Stomach (tissue), 9 donors: ENCODE results near the gene TMEM132C. TPM values are rescaled to one million over a fixed set of nuclear protein-coding genes. Genes with fewer than 3 reads are reported as not detected.

Experiments used
- DNase-seq, 2 donors: peaks; one replicate each; pipeline versions ENCODE4 v3.0.0 to v3.0.0-alpha.2; 2013 to 2019
- H3K27ac ChIP-seq, 5 donors: fragments of 200-600 bp in 4 of 5; sonication (generic) in 4 of 5; one replicate each; pipeline ENCODE4 v1.5.1; 2013 to 2019; ENCODE audit warnings: mild to moderate bottlenecking in 1 of 5, moderate library complexity in 1 of 5
- H3K27me3 ChIP-seq, 3 donors: fragments of 200-600 bp; sonication (generic); one replicate each; pipeline ENCODE4 v1.5.1; 2017 to 2019; ENCODE audit warnings: mixed run types in 1 of 3
- H3K36me3 ChIP-seq, 4 donors: fragments of 200-600 bp; sonication (generic); 1 replicate in 3 of 4; 2 replicates in 1 of 4; pipeline ENCODE4 v1.5.1; 2016 to 2019
- H3K4me1 ChIP-seq, 4 donors: fragments of 200-600 bp; sonication (generic); one replicate each; pipeline ENCODE4 v1.5.1; 2016 to 2019
- H3K4me3 ChIP-seq, 4 donors: fragments of 200-600 bp; sonication (generic) in 3 of 4; one replicate each; pipeline ENCODE4 v1.5.1; 2016 to 2019; ENCODE audit warnings: mild to moderate bottlenecking in 1 of 4
- H3K9me3 ChIP-seq, 4 donors: fragments of 200-600 bp; sonication (generic); one replicate each; pipeline ENCODE4 v1.5.1; 2016 to 2019
- CTCF ChIP-seq, 7 experiments: fragments of 450-650 bp in 4 of 7; fragments of 200-600 bp in 3 of 7; sonication (generic) in 3 of 7; IDR thresholded peaks; one replicate each; pipeline ENCODE4 v1.5.1; 2016 to 2019; ENCODE audit warnings: antibody characterized with exemption in 7 of 7, control low read depth in 2 of 7, mild to moderate bottlenecking in 1 of 7
- EP300 ChIP-seq: sonication (generic); formaldehyde crosslinking; IDR thresholded peaks from one replicate; pipeline ENCODE4 v1.6.1; 2017; ENCODE audit warnings: antibody characterized with exemption
- POLR2A ChIP-seq, 4 donors: fragments of 450-650 bp; IDR thresholded peaks; one replicate each; pipeline ENCODE4 v1.6.1; 2016; ENCODE audit warnings: antibody characterized with exemption in 4 of 4, control low read depth in 2 of 4, mild to moderate bottlenecking in 1 of 4, moderate library complexity in 1 of 4
- POLR2AphosphoS5 ChIP-seq, 3 donors: sonication (generic); formaldehyde crosslinking; IDR thresholded peaks; one replicate each; pipeline ENCODE4 v1.6.1; 2016; ENCODE audit warnings: antibody characterized with exemption in 3 of 3
- WGBS, 5 donors: extraction: QIAGEN DNeasy Blood & Tissue Kit in 3 of 5; methylation state at CpG; one replicate each; pipeline versions ENCODE4 v1.1.5 to v1.1.7; 2013 to 2018; 5-methylcytosine and 5-hydroxymethylcytosine counted together
- intact Hi-C: fragments of 100-400 bp; cut with DNase I; formaldehyde crosslinking; loops from one replicate; pipeline ENCODE4 v1.15.1; 2023; ENCODE audit warnings: low total_unique reads
- polyA plus RNA-seq, 3 donors: library from polyadenylated mRNA; stranded (reverse); fragments of 200-250 nt; gene quantifications; one replicate each; pipeline ENCODE4 v1.2.3, GENCODE V29; 2013
- total RNA-seq, 5 donors: library from RNA; depleted of rRNA; stranded (reverse); fragments of >200 nt; gene quantifications; one replicate each; pipeline versions ENCODE4 v1.1.0 to v1.2.3, GENCODE V29; 2014 to 2016
- donor health status: healthy with polysubstance abuse.
- donor health status: Bipolar disorder and iron deficiency.
- donor health status: healthy.

The TMEM132C gene
- total and polyA plus RNA-seq, 8 donors = under 0.01 to 12.8 (median 0.94) TPM

- 5 to 11% (median 10%) methylated on average over 6 of the region's 6 CpGs for WGBS, 5 donors
- intact Hi-C loops = no loop called here
- no peak for TF ChIP-seq POLR2AphosphoS5 (IDR thresholded peaks at IDR 0.05)
- TF ChIP-seq CTCF (IDR thresholded peaks at IDR 0.05) = no peak
- no peak for TF ChIP-seq EP300
- no peak for TF ChIP-seq POLR2A (IDR thresholded peaks at IDR 0.05)
- no peak overlapping the region for H3K4me3 ChIP-seq
- peaks cover 0 to 28% (median 0%) of the 10 kb centered on the region in 3 donors for H3K27me3 ChIP-seq
- H3K4me1 ChIP-seq = no peaks in the 10 kb centered on the region
- peak in 1 of 2 donors; percentile 43 for DNase-seq
- no peaks in the 10 kb centered on the region for H3K36me3 ChIP-seq
- peaks cover 0 to 21% (median 14%) of the 10 kb centered on the region in 4 donors for H3K9me3 ChIP-seq
- H3K27ac ChIP-seq = no peak overlapping the region
These were observed 72.2 kb downstream of the TMEM132C start for GRCh38 chr12:128339126-128339520.

- TF ChIP-seq EP300 = no peak
- no peak for TF ChIP-seq POLR2AphosphoS5 (IDR thresholded peaks at IDR 0.05)
- no peak for TF ChIP-seq CTCF (IDR thresholded peaks at IDR 0.05)
- Histone ChIP-seq H3K27me3 (peaks cover 0 to 26% (median 0%) of the 10 kb centered on the region in 3 donors), H3K27ac (no peak overlapping the region), H3K4me1 (no peaks in the 10 kb centered on the region), H3K36me3 (no peaks in the 10 kb centered on the region), H3K9me3 (peaks cover 0 to 16% (median 9%) of the 10 kb centered on the region in 4 donors), H3K4me3 (no peak overlapping the region)
- DNase-seq = no peak
- 29 to 73% (median 58%) methylated on average over 1 of the region's 1 CpG for WGBS, 5 donors
- intact Hi-C loops = no loop called here
These were observed 72.7 kb downstream of the TMEM132C start for GRCh38 chr12:128339631-128340030.

DNA sequence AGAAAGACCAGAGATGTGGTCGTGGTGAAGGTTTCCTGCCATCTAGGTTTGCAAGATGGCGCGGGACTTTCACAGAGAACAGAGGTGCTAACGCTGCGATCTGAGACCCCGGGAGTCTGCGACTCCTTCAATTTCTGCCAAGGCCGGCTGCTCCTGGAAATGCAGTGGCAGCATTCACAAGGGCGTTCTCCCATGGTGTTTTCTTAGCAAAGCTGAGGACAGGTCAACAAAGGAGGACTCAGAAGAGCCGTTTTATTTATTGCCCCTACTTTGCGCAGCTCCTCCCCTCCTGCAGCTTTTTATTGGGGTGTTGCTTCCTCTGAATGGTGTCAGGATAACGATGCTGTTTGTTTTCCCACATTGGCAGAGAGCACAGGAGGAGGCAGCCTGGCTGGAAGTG lies 86.3 kb downstream of the TMEM132C start:
- H3K27me3 ChIP-seq = peaks cover 0 to 26% (median 0%) of the 10 kb centered on the region in 3 donors
- intact Hi-C loops = no loop called here
- H3K9me3 ChIP-seq = peaks cover 0 to 36% (median 17%) of the 10 kb centered on the region in 4 donors
- 30 to 38% (median 35%) methylated on average over 12 of the region's 12 CpGs for WGBS, 5 donors
- no peak for DNase-seq
- no peak overlapping the region for H3K27ac ChIP-seq
- no peaks in the 10 kb centered on the region for H3K4me1 ChIP-seq
- H3K36me3 ChIP-seq = no peaks in the 10 kb centered on the region
- TF ChIP-seq EP300 (no peak), POLR2AphosphoS5 (IDR thresholded peaks at IDR 0.05) (no peak), CTCF (IDR thresholded peaks at IDR 0.05) (no peak), POLR2A (IDR thresholded peaks at IDR 0.05) (no peak)
- H3K4me3 ChIP-seq = no peak overlapping the region

DNA sequence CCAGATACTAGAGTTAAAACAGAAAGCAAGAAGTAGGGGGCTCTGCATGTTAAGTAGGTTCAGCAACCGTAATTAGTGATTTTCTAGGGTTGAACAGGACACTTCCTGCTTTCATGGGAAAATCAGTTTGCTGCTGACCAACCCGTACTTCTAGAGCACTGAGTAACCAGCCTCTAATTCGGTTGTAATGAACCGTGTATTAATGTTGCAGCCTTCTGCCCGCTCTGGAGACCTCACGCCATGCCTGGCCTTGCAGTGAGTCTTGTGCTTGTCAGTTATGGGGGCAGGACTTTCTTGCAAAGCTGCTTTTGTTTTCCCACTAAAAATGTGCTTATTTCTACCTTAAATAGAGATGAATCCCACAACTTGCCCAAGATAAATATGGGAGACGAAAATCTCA lies 89.6 kb downstream of the TMEM132C start:
- Histone ChIP-seq H3K4me3 (no peak overlapping the region), H3K27ac (no peak overlapping the region), H3K4me1 (no peaks in the 10 kb centered on the region), H3K27me3 (peaks cover 0 to 26% (median 0%) of the 10 kb centered on the region in 3 donors), H3K36me3 (no peaks in the 10 kb centered on the region), H3K9me3 (peaks cover 0 to 16% (median 7%) of the 10 kb centered on the region in 4 donors)
- peak in 1 of 2 donors; percentile 15 for DNase-seq
- intact Hi-C loops = no loop called here
- WGBS, 5 donors = 58 to 86% (median 80%) methylated on average over 7 of the region's 7 CpGs
- no peak for TF ChIP-seq EP300
- no peak for TF ChIP-seq POLR2A (IDR thresholded peaks at IDR 0.05)
- TF ChIP-seq CTCF (IDR thresholded peaks at IDR 0.05) = no peak
- no peak for TF ChIP-seq POLR2AphosphoS5 (IDR thresholded peaks at IDR 0.05)
